Suprapubic skin (tissue), 4 donors: ENCODE data around the gene NUTM2G. TPM values are rescaled to one million over a fixed set of nuclear protein-coding genes. Genes with fewer than 3 reads are reported as not detected.
"Not testable (repeated sequence)": the region's sequence is repeated elsewhere in the genome, so short reads cannot be mapped to it uniquely, and the experiment has no call there.

Experiments used
- DNase-seq, 2 donors: peaks; one replicate each; pipeline ENCODE4 v3.0.0-alpha.2; 2019; ENCODE audit warnings: low spot score in 2 of 2
- H3K27ac ChIP-seq: fragments of 200-600 bp; sonication (generic); one replicate; pipeline ENCODE4 v1.5.1; 2019
- H3K27me3 ChIP-seq: fragments of 200-600 bp; sonication (generic); one replicate; pipeline ENCODE4 v1.5.1; 2019
- H3K36me3 ChIP-seq: fragments of 200-600 bp; sonication (generic); one replicate; pipeline ENCODE4 v1.5.1; 2019
- H3K4me1 ChIP-seq: fragments of 200-600 bp; sonication (generic); one replicate; pipeline ENCODE4 v1.5.1; 2019
- H3K4me3 ChIP-seq: fragments of 200-600 bp; sonication (generic); one replicate; pipeline ENCODE4 v1.5.1; 2019; ENCODE audit warnings: mild to moderate bottlenecking
- H3K9me3 ChIP-seq: fragments of 200-600 bp; sonication (generic); one replicate; pipeline ENCODE4 v1.5.1; 2019
- WGBS: methylation state at CpG from one replicate; pipeline ENCODE4 v1.1.5; 2018; 5-methylcytosine and 5-hydroxymethylcytosine counted together
- total RNA-seq, 4 donors: library from RNA; depleted of rRNA; stranded (reverse); fragments of >200 nt; gene quantifications; one replicate each; pipeline ENCODE4 v1.1.0, GENCODE V29; 2016

NUTM2G gene
- total RNA-seq, 4 donors from 2014 or later, result not detected

DNA sequence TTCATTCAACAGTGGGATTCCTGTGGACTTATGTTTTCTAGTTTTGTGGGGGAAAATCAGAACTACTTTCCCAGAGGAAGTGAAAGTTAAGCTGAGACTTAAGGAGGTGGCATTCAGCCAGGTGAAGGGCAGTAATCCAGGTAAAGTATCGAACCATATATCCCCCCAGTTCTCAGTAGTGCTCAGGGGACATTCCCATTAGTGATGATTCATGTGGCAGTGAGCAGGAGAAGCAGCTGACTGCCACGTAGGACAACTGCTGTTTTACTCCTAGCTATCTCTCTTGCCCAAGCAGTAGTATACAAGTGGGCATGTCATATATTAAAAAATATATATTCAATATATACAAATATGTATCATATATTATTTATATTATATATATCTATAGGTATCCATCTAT, 13.1 kb upstream of the NUTM2G start:
- WGBS, result 60% methylated on average over 2 of the region's 2 CpGs
- not testable (repeated sequence) for H3K36me3 ChIP-seq

DNA sequence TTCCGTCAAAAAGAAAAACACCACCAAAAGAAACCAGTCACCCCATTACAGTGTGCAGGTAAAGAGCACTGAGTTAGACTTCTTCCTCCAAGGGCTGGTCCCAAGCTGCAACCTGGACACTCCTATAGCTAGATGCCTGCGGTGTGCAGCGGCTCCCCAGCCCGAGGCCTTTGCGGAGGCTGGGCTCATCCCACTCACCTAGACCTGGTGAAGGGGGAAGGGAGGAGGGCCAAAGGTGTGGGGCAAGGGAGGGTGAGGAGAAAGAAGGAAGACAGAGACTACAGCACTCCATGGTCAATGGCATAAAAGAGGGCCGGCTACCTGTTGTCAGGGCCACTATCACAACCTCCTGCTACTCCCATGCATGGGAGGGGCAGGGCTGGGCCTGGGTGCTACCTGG, 12.1 kb upstream of the NUTM2G start:
- 98% methylated on average over 5 of the region's 6 CpGs for WGBS
- not testable (repeated sequence) for H3K9me3 ChIP-seq, H3K27me3 ChIP-seq, DNase-seq, H3K36me3 ChIP-seq, H3K4me1 ChIP-seq, H3K27ac ChIP-seq, H3K4me3 ChIP-seq

More for the DNA sequence above, 13.1 kb upstream of the NUTM2G start:
- H3K27ac ChIP-seq, H3K4me1 ChIP-seq, DNase-seq, H3K4me3 ChIP-seq, H3K27me3 ChIP-seq, H3K9me3 ChIP-seq: not testable (repeated sequence)

DNA sequence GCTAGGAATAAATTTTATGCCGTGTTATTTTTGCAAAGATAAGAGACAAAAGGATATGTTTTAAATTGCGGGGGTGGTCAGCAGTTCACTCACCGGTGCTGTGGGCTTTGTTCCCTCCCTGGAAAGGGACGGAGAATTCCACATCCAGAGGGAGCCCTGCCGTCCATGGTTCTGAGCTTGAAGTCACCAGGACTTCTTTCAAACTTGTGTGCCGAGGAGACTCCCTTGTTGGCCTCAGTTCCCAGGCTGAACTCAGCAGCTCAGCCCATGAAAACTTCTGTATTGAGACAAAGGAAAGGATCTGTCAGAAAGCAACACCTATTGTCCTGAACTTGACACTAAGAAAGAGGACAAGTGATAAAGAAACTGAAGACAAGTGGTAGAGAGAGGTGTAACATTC, 10.1 kb upstream of the NUTM2G start:
- not testable (repeated sequence) for H3K27me3 ChIP-seq, H3K4me3 ChIP-seq, H3K4me1 ChIP-seq, H3K9me3 ChIP-seq, DNase-seq, H3K36me3 ChIP-seq, H3K27ac ChIP-seq
- no CpG with 5 or more reads among the region's 6 CpGs for WGBS

DNA sequence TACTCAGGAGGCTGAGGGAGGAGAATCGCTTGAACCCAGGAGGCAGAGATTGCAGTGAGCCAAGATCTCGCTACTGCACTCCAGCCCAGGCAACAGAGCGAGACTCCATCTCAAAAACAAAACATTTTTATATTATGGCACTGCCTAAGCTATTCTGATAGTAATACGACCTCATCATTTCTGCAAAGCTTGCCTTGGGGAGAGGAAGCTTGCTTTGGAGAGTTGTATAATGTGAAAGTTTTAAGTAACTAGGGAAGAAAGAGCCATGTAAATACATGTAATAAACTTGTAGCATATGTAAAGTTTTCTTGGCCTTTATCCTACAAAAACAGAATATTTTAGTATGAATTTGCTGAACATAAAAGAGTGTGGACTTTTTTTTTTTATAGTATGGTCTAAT, 7.8 kb upstream of the NUTM2G start:
- H3K9me3 ChIP-seq, H3K4me3 ChIP-seq, H3K36me3 ChIP-seq, H3K27ac ChIP-seq, H3K27me3 ChIP-seq, DNase-seq, H3K4me1 ChIP-seq: not testable (repeated sequence)
- WGBS, result 100% methylated on average over 1 of the region's 4 CpGs

DNA sequence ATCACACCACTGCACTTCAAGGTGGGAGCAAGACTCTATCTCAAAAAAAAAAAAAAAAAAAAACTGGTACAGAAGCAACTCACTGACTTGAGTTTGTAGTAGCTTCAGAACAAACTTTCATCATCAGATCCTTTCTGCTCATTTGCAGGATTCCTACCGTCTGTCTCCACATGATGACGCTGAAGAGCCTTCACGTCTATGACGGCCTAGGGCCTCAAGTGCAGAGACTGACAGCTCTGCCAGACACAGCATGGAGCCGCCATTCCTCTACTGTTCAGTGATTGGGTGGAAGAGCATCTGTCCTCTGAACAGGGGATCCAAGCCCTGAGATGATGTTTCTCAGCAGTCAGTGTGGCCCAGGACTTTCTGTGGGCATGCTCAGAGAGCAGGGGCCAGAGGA, 3.1 kb upstream of the NUTM2G start:
- not testable (repeated sequence) for H3K27me3 ChIP-seq, H3K9me3 ChIP-seq, H3K4me3 ChIP-seq, H3K36me3 ChIP-seq, DNase-seq, H3K27ac ChIP-seq, H3K4me1 ChIP-seq
- WGBS, result 84% methylated on average over 5 of the region's 5 CpGs

DNA sequence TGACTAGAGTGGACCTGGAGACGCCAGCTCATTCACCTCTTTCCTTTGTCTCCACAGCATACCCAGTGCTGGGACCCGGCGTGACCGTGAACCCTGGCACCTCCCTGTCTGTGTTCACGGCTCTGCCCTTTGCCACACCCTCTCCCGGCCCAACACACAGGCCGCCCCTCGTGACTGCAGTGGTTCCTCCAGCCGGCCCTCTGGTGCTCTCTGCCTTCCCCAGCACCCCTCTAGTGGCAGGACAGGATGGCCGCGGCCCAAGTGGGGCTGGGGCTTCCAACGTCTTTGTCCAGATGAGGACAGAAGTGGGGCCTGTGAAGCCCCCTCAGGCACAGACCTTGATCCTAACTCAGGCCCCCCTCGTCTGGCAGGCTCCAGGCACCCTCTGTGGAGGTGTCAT, 3.0 kb downstream of the NUTM2G start:
- not testable (repeated sequence) for H3K4me1 ChIP-seq, H3K4me3 ChIP-seq, H3K36me3 ChIP-seq, H3K9me3 ChIP-seq, DNase-seq, H3K27ac ChIP-seq, H3K27me3 ChIP-seq
- 90% methylated on average over 4 of the region's 13 CpGs for WGBS

DNA sequence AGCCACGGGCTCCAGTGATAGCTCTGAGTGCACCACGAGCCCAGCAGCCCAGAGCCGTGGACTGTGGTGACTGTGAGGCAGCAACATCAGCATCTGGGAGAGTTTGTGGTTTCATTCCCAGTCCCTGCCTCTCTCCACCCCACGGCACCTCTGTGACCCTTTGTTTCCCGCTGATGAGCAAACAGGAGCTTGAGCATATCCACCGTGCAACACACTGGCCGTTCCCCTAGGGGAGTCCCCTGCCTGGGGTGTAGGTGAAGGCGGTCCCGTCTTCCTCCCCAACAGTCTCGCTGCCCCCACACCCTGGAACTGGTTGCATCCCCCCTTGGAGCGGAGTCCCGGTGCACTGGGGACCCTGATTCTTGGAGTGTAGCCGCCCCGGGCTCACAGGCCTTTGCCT, 5.5 kb downstream of the NUTM2G start:
- H3K27me3 ChIP-seq, H3K9me3 ChIP-seq, H3K4me3 ChIP-seq, H3K27ac ChIP-seq, DNase-seq, H3K4me1 ChIP-seq, H3K36me3 ChIP-seq: not testable (repeated sequence)
- WGBS, result 86% methylated on average over 6 of the region's 14 CpGs

DNA sequence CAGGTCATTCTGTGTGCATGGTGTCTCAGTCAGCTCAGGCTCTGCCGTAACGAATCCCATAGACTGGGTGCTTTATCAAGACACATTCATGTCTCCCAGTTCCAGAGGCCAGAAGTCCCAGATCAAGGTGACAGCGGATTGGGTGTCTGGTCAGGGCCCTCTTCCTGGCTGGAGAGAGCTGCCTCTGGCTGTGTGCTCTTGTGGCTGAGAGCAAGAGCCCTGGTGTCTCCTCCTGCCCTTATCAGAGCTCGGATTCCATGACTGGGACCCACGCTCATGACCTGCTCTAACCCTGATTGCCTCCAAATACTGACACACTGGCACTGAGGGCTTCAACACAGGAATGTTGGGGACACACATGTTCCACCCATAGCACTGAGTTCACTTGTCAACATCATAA, 6.1 kb downstream of the NUTM2G start:
- DNase-seq, H3K27me3 ChIP-seq, H3K4me1 ChIP-seq, H3K9me3 ChIP-seq, H3K36me3 ChIP-seq, H3K4me3 ChIP-seq, H3K27ac ChIP-seq: not testable (repeated sequence)
- WGBS, result no CpG with 5 or more reads among the region's 5 CpGs

DNA sequence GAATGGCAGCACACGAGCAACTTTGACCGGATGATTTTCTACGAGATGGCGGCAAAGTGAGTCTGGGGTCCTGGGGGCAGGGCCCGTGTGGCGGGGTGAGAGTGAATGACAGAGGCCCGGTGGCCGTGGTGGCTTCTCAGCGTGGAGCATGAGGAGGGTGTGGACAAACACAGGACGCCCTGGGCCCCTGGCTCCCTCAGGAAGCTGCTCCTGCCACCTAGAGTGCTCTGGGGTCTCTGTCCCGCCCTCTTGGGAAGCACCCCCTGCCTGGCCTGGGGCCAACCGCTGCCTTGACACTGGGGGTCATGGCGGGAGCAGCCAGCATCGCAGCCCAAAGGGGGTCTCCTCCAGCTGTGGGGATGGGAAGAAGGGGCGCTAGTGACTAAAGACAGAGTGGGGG, 6.8 kb downstream of the NUTM2G start:
- not testable (repeated sequence) for H3K36me3 ChIP-seq, H3K4me3 ChIP-seq, H3K27ac ChIP-seq, H3K9me3 ChIP-seq, H3K4me1 ChIP-seq, H3K27me3 ChIP-seq
- 86% methylated on average over 11 of the region's 15 CpGs for WGBS
- DNase-seq, result peak in 1 of 2 donors; percentile 61

DNA sequence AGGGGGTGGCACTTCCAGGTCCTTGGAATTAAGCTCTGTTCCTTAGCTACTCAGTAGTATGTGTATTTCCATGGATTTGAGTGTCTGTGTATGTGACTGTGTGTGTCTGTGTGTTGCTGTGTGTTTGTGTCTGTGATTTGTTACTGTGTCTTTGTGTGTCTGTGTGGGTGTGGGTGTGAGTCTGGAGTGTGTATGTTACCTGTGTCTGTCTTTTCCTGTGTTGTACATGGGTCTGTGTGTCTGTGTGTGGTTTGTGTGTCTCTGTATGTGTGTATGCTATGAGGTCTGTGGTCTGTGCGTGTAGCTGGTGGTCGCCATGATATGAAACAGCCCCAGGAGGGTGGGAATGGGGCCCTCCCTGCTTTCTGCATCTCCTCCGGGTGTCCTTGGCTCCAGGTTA, 8.8 kb downstream of the NUTM2G start:
- H3K27ac ChIP-seq, result not testable (repeated sequence)

DNA sequence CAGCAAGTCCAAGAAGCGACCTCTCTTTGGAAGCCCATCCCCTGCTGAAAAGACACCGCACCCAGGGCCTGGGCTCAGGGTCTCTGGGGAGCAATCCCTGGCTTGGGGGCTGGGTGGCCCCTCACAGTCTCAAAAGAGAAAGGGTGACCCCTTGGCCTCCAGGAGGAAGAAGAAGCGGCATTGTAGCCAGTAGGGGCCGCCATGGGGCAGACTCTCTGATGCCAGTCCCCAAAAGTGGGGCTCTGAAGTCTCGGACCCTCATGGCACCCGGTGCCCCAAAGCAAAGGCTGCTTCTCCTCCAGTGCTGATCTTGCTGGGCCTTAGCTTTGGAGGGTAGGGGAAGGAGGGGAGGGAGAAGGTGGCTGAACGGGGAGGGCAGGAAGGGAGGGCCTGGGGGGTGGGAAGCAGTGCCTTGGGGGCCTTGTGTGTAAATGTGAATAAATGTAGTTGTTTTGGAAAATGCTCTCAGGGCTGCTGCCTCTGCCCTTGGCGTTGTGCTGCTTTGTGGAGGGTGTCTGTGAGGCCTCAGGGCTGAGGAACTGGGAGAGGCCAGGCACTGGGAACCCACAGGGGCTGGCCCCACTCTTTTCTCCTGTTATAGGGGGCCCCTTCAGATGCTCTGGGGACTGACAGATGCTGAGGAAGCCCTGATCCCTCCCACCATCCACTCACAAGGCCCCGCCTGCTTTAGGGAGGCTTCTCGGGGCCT, 10.5 kb downstream of the NUTM2G start:
- WGBS, result no CpG with 5 or more reads among the region's 10 CpGs
- not testable (repeated sequence) for H3K27me3 ChIP-seq, H3K9me3 ChIP-seq, H3K36me3 ChIP-seq, H3K27ac ChIP-seq, DNase-seq, H3K4me1 ChIP-seq, H3K4me3 ChIP-seq

More for the DNA sequence above, 8.8 kb downstream of the NUTM2G start:
- not testable (repeated sequence) for DNase-seq, H3K36me3 ChIP-seq, H3K4me1 ChIP-seq, H3K27me3 ChIP-seq, H3K9me3 ChIP-seq, H3K4me3 ChIP-seq
- WGBS, result 78% methylated on average over 3 of the region's 3 CpGs

DNA sequence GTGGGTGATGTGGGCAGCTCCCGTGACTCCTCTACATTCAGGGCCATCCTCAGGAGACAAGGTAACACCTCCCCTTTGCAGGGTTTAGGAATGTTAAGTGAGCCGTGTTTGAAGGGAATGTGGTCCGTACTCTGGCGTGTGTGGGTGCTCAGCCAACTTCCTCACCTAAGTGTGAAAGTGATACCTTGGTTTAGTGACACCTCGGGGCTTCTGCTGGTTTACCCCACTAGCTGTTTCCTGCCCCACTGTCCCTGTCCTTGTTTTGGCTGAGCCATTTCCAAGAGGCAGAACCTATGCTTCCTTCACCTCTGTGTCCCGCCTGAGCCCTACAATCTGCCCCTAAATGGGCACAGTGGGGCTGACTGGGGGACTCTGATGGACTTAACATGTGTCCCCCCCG, 12.3 kb downstream of the NUTM2G start:
- H3K27me3 ChIP-seq, H3K4me3 ChIP-seq, DNase-seq, H3K9me3 ChIP-seq, H3K27ac ChIP-seq, H3K4me1 ChIP-seq, H3K36me3 ChIP-seq: not testable (repeated sequence)
- no CpG with 5 or more reads among the region's 7 CpGs for WGBS

DNA sequence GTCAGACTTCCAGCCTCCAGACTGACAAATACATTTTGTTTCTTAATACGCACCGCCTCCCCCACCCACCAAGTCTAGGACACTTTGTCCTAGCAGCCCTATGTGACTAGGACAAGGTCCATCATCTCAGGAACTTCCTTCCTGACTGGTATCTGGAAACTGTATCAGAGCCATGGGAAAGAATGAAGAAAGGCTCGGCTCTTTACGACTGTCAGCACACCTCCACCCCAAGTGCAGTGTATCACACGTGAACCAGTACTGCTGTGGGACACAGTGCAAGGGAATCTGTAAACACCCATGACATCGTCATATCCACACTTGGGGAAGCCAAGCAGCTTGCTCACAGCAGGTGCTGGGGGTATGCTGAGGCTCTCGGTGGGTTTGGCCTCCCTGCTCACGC, 13.0 kb downstream of the NUTM2G start:
- not testable (repeated sequence) for DNase-seq, H3K4me3 ChIP-seq, H3K27me3 ChIP-seq, H3K9me3 ChIP-seq, H3K4me1 ChIP-seq, H3K36me3 ChIP-seq, H3K27ac ChIP-seq
- WGBS, result no CpG with 5 or more reads among the region's 8 CpGs

DNA sequence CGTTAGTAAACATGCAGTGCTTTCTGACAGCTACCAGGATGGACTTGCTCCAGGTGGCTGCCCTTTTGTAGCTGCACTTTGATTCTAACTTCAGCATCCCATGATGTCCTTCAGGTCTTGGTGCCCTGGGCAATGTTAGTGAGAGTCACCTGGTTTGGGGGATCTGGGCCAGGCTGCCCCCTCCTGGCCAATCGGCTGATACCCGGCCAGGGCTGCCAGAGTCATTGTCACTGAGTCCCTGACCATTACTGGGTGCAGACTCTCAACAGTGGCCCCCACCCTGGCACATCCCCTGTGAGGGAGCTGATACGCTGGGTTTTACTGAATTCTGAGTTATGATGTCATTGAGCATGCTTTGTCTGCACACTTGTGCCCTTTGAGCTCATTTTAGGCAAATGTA, 13.5 kb downstream of the NUTM2G start:
- not testable (repeated sequence) for H3K36me3 ChIP-seq, H3K4me1 ChIP-seq, H3K9me3 ChIP-seq, H3K27me3 ChIP-seq, H3K27ac ChIP-seq, DNase-seq, H3K4me3 ChIP-seq
- WGBS, result no CpG with 5 or more reads among the region's 4 CpGs

DNA sequence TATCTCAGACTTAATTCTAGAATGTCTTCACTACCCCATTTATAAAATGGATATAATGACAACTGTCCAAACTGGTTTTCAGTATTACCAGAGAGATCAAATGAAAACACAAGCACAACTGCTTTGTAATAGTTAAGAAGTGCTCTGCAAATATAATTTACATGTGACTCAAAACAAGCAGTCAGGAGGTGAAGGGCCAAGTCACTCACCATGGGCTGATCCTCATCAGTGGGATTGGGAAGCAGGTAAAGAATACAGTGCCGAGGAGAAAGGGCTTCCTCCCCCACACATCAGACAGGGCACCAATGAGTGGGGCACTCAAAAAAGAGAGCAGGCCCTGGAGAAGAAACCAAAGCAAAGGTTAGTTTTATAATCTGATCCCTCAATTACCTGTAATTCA, 20.7 kb downstream of the NUTM2G start:
- not testable (repeated sequence) for H3K36me3 ChIP-seq, H3K4me3 ChIP-seq, H3K4me1 ChIP-seq, H3K9me3 ChIP-seq, DNase-seq, H3K27ac ChIP-seq, H3K27me3 ChIP-seq
- 100% methylated on average over 1 of the region's 1 CpG for WGBS
